ENCODE data around the gene PTGER4. TPM values are rescaled to one million over a fixed set of nuclear protein-coding genes. Genes with fewer than 3 reads are reported as not detected.

The PTGER4 gene
- total RNA-seq, 4 donors from 2014 or later: 13.3 to 44.6 (median 27.9) TPM

- H3K27ac ChIP-seq (replicated peaks in 1 of 4): peak overlapping the region; percentile 82 to 86 (median 86)
- H3K36me3 ChIP-seq: no peaks in the 10 kb centered on the region
- peaks cover 0 to 26% (median 0%) of the 10 kb centered on the region in 4 donors for H3K27me3 ChIP-seq
- intact Hi-C loops (cut with DNase I): loop anchor here (5.0 kb wide), 2 partner anchors 130 to 1100 kb away; no protein-coding TSS in a partner anchor
- DNase-seq (ENCODE audit: extremely low spot score): no peak
- H3K4me1 ChIP-seq: peaks cover 7 to 77% (median 68%) of the 10 kb centered on the region in 4 donors
- WGBS: 61% methylated on average over 16 of the region's 16 CpGs
- no peaks in the 10 kb centered on the region for H3K9me3 ChIP-seq
- TF ChIP-seq POLR2AphosphoS5 (IDR thresholded peaks at IDR 0.05) (peak; percentile 28 to 42), CTCF (IDR thresholded peaks at IDR 0.05) (no peak)
- peak overlapping the region; percentile 58 to 82 (median 64) for H3K4me3 ChIP-seq
Measured at GRCh38 chr5:40682154-40683017, 2.7 kb downstream of the PTGER4 start.

GRCh38 chr5:40683305-40683704 lies 3.6 kb downstream of the PTGER4 start:
- H3K36me3 ChIP-seq: no peaks in the 10 kb centered on the region
- H3K4me1 ChIP-seq: peaks cover 7 to 77% (median 65%) of the 10 kb centered on the region in 4 donors
- H3K9me3 ChIP-seq: no peaks in the 10 kb centered on the region
- 23% methylated on average over 1 of the region's 1 CpG for WGBS
- peaks cover 0 to 26% (median 0%) of the 10 kb centered on the region in 4 donors for H3K27me3 ChIP-seq
- peak overlapping the region; percentile 40 to 86 (median 86) for H3K27ac ChIP-seq (replicated peaks in 1 of 4)
- intact Hi-C loops (cut with DNase I): loop anchor here (5.0 kb wide), 2 partner anchors 131 to 1101 kb away; no protein-coding TSS in a partner anchor
- TF ChIP-seq POLR2A (IDR thresholded peaks at IDR 0.05; ENCODE audit: low read depth) (no peak), POLR2AphosphoS5 (IDR thresholded peaks at IDR 0.05) (no peak), EP300 (IDR thresholded peaks at IDR 0.05) (no peak), CTCF (IDR thresholded peaks at IDR 0.05) (no peak)
- peak overlapping the region; percentile 58 to 82 (median 64) for H3K4me3 ChIP-seq
- DNase-seq (ENCODE audit: extremely low spot score): no peak

GRCh38 chr5:40685193-40685592 lies 5.5 kb downstream of the PTGER4 start:
- no peak for DNase-seq (ENCODE audit: extremely low spot score)
- Histone ChIP-seq H3K4me3 (peak overlapping the region in 2 of 4 donors; percentile 58 to 61), H3K27ac (replicated peaks in 1 of 4) (peak overlapping the region in 1 of 4 donors; percentile 86), H3K36me3 (no peaks in the 10 kb centered on the region), H3K27me3 (peaks cover 0 to 25% (median 0%) of the 10 kb centered on the region in 4 donors), H3K9me3 (no peaks in the 10 kb centered on the region), H3K4me1 (peaks cover 17 to 85% (median 67%) of the 10 kb centered on the region in 4 donors)
- no peak for TF ChIP-seq EP300 (IDR thresholded peaks at IDR 0.05)
- no peak for TF ChIP-seq POLR2AphosphoS5 (IDR thresholded peaks at IDR 0.05)
- TF ChIP-seq POLR2A (IDR thresholded peaks at IDR 0.05; ENCODE audit: low read depth): no peak
- no peak for TF ChIP-seq CTCF (IDR thresholded peaks at IDR 0.05)
- intact Hi-C loops (cut with DNase I): loop anchor here (5.0 kb wide), 1 partner anchor 968 kb away; no protein-coding TSS in a partner anchor

GRCh38 chr5:40685976-40686486 lies 6.3 kb downstream of the PTGER4 start:
- intact Hi-C loops (cut with DNase I): loop anchor here (5.0 kb wide), 1 partner anchor 969 kb away; no protein-coding TSS in a partner anchor
- Histone ChIP-seq H3K4me1 (peaks cover 14 to 77% (median 61%) of the 10 kb centered on the region in 4 donors), H3K4me3 (peak overlapping the region in 1 of 4 donors; percentile 4), H3K9me3 (no peaks in the 10 kb centered on the region), H3K27ac (replicated peaks in 1 of 4) (peak overlapping the region in 3 of 4 donors; percentile 8 to 86 (median 25)), H3K36me3 (peaks cover 0 to 4% (median 1%) of the 10 kb centered on the region in 4 donors), H3K27me3 (peaks cover 0 to 16% (median 0%) of the 10 kb centered on the region in 4 donors)
- TF ChIP-seq EP300 (IDR thresholded peaks at IDR 0.05): no peak
- no peak for TF ChIP-seq CTCF (IDR thresholded peaks at IDR 0.05)
- TF ChIP-seq POLR2AphosphoS5 (IDR thresholded peaks at IDR 0.05): no peak
- no peak for TF ChIP-seq POLR2A (IDR thresholded peaks at IDR 0.05; ENCODE audit: low read depth)
- WGBS: 82% methylated on average over 1 of the region's 1 CpG
- DNase-seq (ENCODE audit: extremely low spot score): no peak
